G401 (cell line): ENCODE measurements around the gene GAS2L1. TPM values are rescaled to one million over a fixed set of nuclear protein-coding genes. Genes with fewer than 3 reads are reported as not detected.
"Not testable (repeated sequence)": the region's sequence is repeated elsewhere in the genome, so short reads cannot be mapped to it uniquely, and the experiment has no call there.

Experiments used
- DNase-seq: peaks from one replicate; pipeline ENCODE4 v3.0.0-alpha.2; 2015; ENCODE audit warnings: low spot score
- in situ Hi-C: cut with HindIII; loops from 2 replicates; pipeline ENCODE4 v1.10.0; 2016; ENCODE audit warnings: low sequenced_read_pairs, mixed read lengths
- total RNA-seq: library from RNA; depleted of rRNA; stranded (reverse); fragments of >200 nt; shearing (Covaris generic); gene quantifications from 2 replicates; pipeline ENCODE4 v1.2.3, GENCODE V29; 2014

GAS2L1 gene
- total RNA-seq, 1 experiment from 2014 or later, result 13.2 TPM

- in situ Hi-C loops, result no loop called here
Observed at GRCh38 chr22:29335656-29336055, 29.2 kb downstream of the GAS2L1 start.

GRCh38 chr22:29336751-29337490, 30.5 kb downstream of the GAS2L1 start:
- in situ Hi-C loops, result no loop called here
- DNase-seq, result peak; percentile 85

More at GRCh38 chr22:29335656-29336055, 29.2 kb downstream of the GAS2L1 start:
- no peak for DNase-seq

- in situ Hi-C loops, result no loop called here
- no peak for DNase-seq
Observed at GRCh38 chr22:29337631-29338284, 31.3 kb downstream of the GAS2L1 start.

- in situ Hi-C loops, result no loop called here
- no peak for DNase-seq
Observed at GRCh38 chr22:29338398-29338797, 31.9 kb downstream of the GAS2L1 start.

- in situ Hi-C loops, result no loop called here
- DNase-seq, result peak; percentile 58
Observed at GRCh38 chr22:29339381-29340235, 33.2 kb downstream of the GAS2L1 start.

GRCh38 chr22:29340566-29340965, 34.1 kb downstream of the GAS2L1 start:
- in situ Hi-C loops, result no loop called here
- DNase-seq, result no peak

- in situ Hi-C loops, result no loop called here
- DNase-seq, result no peak
Observed at GRCh38 chr22:29341056-29341848, 34.8 kb downstream of the GAS2L1 start.

GRCh38 chr22:29341849-29342127, 35.3 kb downstream of the GAS2L1 start:
- in situ Hi-C loops, result no loop called here

GRCh38 chr22:29342177-29342576, 35.7 kb downstream of the GAS2L1 start:
- no peak for DNase-seq
- in situ Hi-C loops, result no loop called here

More at GRCh38 chr22:29341849-29342127, 35.3 kb downstream of the GAS2L1 start:
- DNase-seq, result no peak

- in situ Hi-C loops, result no loop called here
- DNase-seq, result no peak
Observed at GRCh38 chr22:29342577-29343312, 36.3 kb downstream of the GAS2L1 start.

GRCh38 chr22:29343313-29343805, 36.9 kb downstream of the GAS2L1 start:
- in situ Hi-C loops, result no loop called here
- DNase-seq, result peak; percentile 51

- peak; percentile 99 for DNase-seq
- in situ Hi-C loops, result no loop called here
Observed at GRCh38 chr22:29344137-29344536, 37.7 kb downstream of the GAS2L1 start.

- in situ Hi-C loops, DNase-seq: not testable (repeated sequence)
Observed at GRCh38 chr22:29344889-29345288, 38.4 kb downstream of the GAS2L1 start.

- in situ Hi-C loops, result no loop called here
- DNase-seq, result peak; percentile 41
Observed at GRCh38 chr22:29345932-29346331, 39.5 kb downstream of the GAS2L1 start.

- in situ Hi-C loops, result no loop called here
- DNase-seq, result peak; percentile 97
Observed at GRCh38 chr22:29346659-29347058, 40.2 kb downstream of the GAS2L1 start.

GRCh38 chr22:29348041-29348440, 41.6 kb downstream of the GAS2L1 start:
- DNase-seq, result no peak
- in situ Hi-C loops, result no loop called here

- in situ Hi-C loops, result no loop called here
- DNase-seq, result no peak
Observed at GRCh38 chr22:29348956-29349355, 42.5 kb downstream of the GAS2L1 start.

- in situ Hi-C loops, result no loop called here
- DNase-seq, result no peak
Observed at GRCh38 chr22:29351042-29351441, 44.6 kb downstream of the GAS2L1 start.
